ENCODE measurements around the gene SALL4. TPM values are rescaled to one million over a fixed set of nuclear protein-coding genes. Genes with fewer than 3 reads are reported as not detected.
"Not testable (repeated sequence)": the region's sequence is repeated elsewhere in the genome, so short reads cannot be mapped to it uniquely, and the experiment has no call there.

Gene SALL4
- polyA plus RNA-seq, 3 donors: 0.03 to 0.49 (median 0.11) TPM

GRCh38 chr20:51807720-51808250 lies 5.5 kb upstream of the SALL4 start:
- 64 to 70% (median 69%) methylated on average over 5 of the region's 5 CpGs for WGBS, 3 donors
- no peak overlapping the region for H3K27ac ChIP-seq (ENCODE audit: low read depth, low read length)

- WGBS, 3 donors: 89% methylated on average over 7 of the region's 7 CpGs
- H3K27ac ChIP-seq (ENCODE audit: low read depth, low read length): no peak overlapping the region
These were observed 2.4 kb upstream of the SALL4 start for GRCh38 chr20:51804754-51805153.

GRCh38 chr20:51803148-51803854 lies 980 bp upstream of the SALL4 start:
- H3K27ac ChIP-seq (ENCODE audit: low read depth, low read length): no peak overlapping the region
- WGBS, 3 donors: 77 to 81% (median 78%) methylated on average over 4 of the region's 4 CpGs

GRCh38 chr20:51801823-51802123 lies 548 bp downstream of the SALL4 start:
- no peak overlapping the region for H3K27ac ChIP-seq (ENCODE audit: low read depth, low read length)
- WGBS, 3 donors: 7 to 9% (median 7%) methylated on average over 6 to 8 of the region's 8 CpGs

GRCh38 chr20:51801122-51801822 lies 1.0 kb downstream of the SALL4 start:
- WGBS, 3 donors: 1% methylated on average over 50 to 59 of the region's 59 CpGs
- H3K27ac ChIP-seq (ENCODE audit: low read depth, low read length): no peak overlapping the region

GRCh38 chr20:51800872-51801121 lies 1.5 kb downstream of the SALL4 start:
- 0 to 1% (median 0%) methylated on average over 18 of the region's 18 CpGs for WGBS, 3 donors
- no peak overlapping the region for H3K27ac ChIP-seq (ENCODE audit: low read depth, low read length)

GRCh38 chr20:51800060-51800871 lies 2.1 kb downstream of the SALL4 start:
- WGBS, 3 donors: 1% methylated on average over 44 of the region's 44 CpGs
- no peak overlapping the region for H3K27ac ChIP-seq (ENCODE audit: low read depth, low read length)

GRCh38 chr20:51799401-51799860 lies 2.9 kb downstream of the SALL4 start:
- 14 to 27% (median 21%) methylated on average over 10 of the region's 10 CpGs for WGBS, 3 donors
- no peak overlapping the region for H3K27ac ChIP-seq (ENCODE audit: low read depth, low read length)

GRCh38 chr20:51797357-51798025 lies 4.8 kb downstream of the SALL4 start:
- WGBS, 3 donors: 40 to 68% (median 64%) methylated on average over 3 of the region's 3 CpGs
- no peak overlapping the region for H3K27ac ChIP-seq (ENCODE audit: low read depth, low read length)

- no peak overlapping the region for H3K27ac ChIP-seq (ENCODE audit: low read depth, low read length)
- WGBS, 3 donors: 81 to 90% (median 89%) methylated on average over 3 of the region's 3 CpGs
These were observed 6.0 kb downstream of the SALL4 start for GRCh38 chr20:51796340-51796739.

GRCh38 chr20:51792960-51793359 lies 9.4 kb downstream of the SALL4 start:
- H3K27ac ChIP-seq (ENCODE audit: low read depth, low read length): no peak overlapping the region
- WGBS, 3 donors: 84 to 88% (median 84%) methylated on average over 7 of the region's 7 CpGs

- no peak overlapping the region for H3K27ac ChIP-seq (ENCODE audit: low read depth, low read length)
- 89 to 97% (median 95%) methylated on average over 13 of the region's 13 CpGs for WGBS, 3 donors
These were observed 10.7 kb downstream of the SALL4 start for GRCh38 chr20:51791626-51792025.

- H3K27ac ChIP-seq (ENCODE audit: low read depth, low read length): no peak overlapping the region
- 92 to 95% (median 93%) methylated on average over 17 of the region's 17 CpGs for WGBS, 3 donors
These were observed 12.1 kb downstream of the SALL4 start for GRCh38 chr20:51790256-51790655.

GRCh38 chr20:51789434-51789833 lies 12.9 kb downstream of the SALL4 start:
- WGBS, 3 donors: 48 to 73% (median 55%) methylated on average over 2 of the region's 2 CpGs
- no peak overlapping the region for H3K27ac ChIP-seq (ENCODE audit: low read depth, low read length)

GRCh38 chr20:51788822-51789221 lies 13.5 kb downstream of the SALL4 start:
- H3K27ac ChIP-seq (ENCODE audit: low read depth, low read length): no peak overlapping the region
- WGBS, 3 donors: 88 to 93% (median 89%) methylated on average over 14 of the region's 14 CpGs

GRCh38 chr20:51784299-51784698 lies 18.0 kb downstream of the SALL4 start:
- 75 to 79% (median 77%) methylated on average over 15 of the region's 15 CpGs for WGBS, 3 donors
- H3K27ac ChIP-seq (ENCODE audit: low read depth, low read length): no peak overlapping the region

- WGBS, 3 donors: 88 to 93% (median 92%) methylated on average over 4 of the region's 4 CpGs
- not testable (repeated sequence) for H3K27ac ChIP-seq (ENCODE audit: low read depth, low read length)
These were observed 24.0 kb downstream of the SALL4 start for GRCh38 chr20:51778229-51778759.

GRCh38 chr20:51775241-51775640 lies 27.1 kb downstream of the SALL4 start:
- WGBS, 3 donors: 74 to 89% (median 79%) methylated on average over 1 of the region's 1 CpG
- no peak overlapping the region for H3K27ac ChIP-seq (ENCODE audit: low read depth, low read length)
